HEK293 (cell line): Measurements from ENCODE around the gene ZNF775.

ENCODE experiments used
- CTCF ChIA-PET: fragments of 350-600 bp; formaldehyde crosslinking; extraction: SDS; loops from one replicate; lab custom pipeline; 2021; ENCODE audit warnings: antibody characterized with exemption; lab: Yijun Ruan, JAX
- POLR2A ChIA-PET: fragments of 300-600 bp; formaldehyde crosslinking; extraction: SDS; loops from one replicate; lab custom pipeline; 2020; ENCODE audit warnings: antibody characterized with exemption, inconsistent platforms; lab: Yijun Ruan, JAX
- H3K27ac ChIP-seq: fragments of 200-500 bp; sonication (Bioruptor generic); 2 replicates; pipeline ENCODE4 v1.5.1; 2014; ENCODE audit warnings: low read depth, low read length, control low read depth, inconsistent platforms; ENCODE audit errors: extremely low read depth
- H3K36me3 ChIP-seq, 2 experiments: fragments of 200-500 bp in 1 of 2; sonication (Bioruptor generic) in 1 of 2; 1 replicate in 1 of 2; 2 replicates in 1 of 2; pipeline ENCODE4 v1.5.1; 2014 to 2017; ENCODE audit warnings: inconsistent platforms in 2 of 2, low read length in 2 of 2; ENCODE audit not compliant: control insufficient read depth in 2 of 2, insufficient read depth in 1 of 2
- H3K4me1 ChIP-seq: fragments of 200-500 bp; sonication (Bioruptor generic); 2 replicates; pipeline ENCODE4 v1.5.1; 2014; ENCODE audit warnings: mild to moderate bottlenecking, low read length, inconsistent platforms; ENCODE audit not compliant: control insufficient read depth, insufficient read depth
- H3K4me3 ChIP-seq: 2 replicates; pipeline ENCODE4 v1.5.1; 2011; ENCODE audit warnings: low read depth, mild to moderate bottlenecking, control low read depth, low read length, moderate library complexity
- H3K9me3 ChIP-seq: fragments of 200-500 bp; sonication (Bioruptor generic); 2 replicates; pipeline ENCODE4 v1.5.1; 2014; ENCODE audit warnings: low read depth, low read length, inconsistent platforms; ENCODE audit not compliant: control insufficient read depth, insufficient read depth
- BCL11A ChIP-seq: fragments of 450-650 bp; formaldehyde crosslinking; IDR thresholded peaks from 2 replicates; pipeline ENCODE4 v1.5.1; 2016; ENCODE audit warnings: low read depth, missing biosample characterization, missing genetic modification characterization
- EGR2 ChIP-seq: fragments of 450-650 bp; formaldehyde crosslinking; IDR thresholded peaks from 2 replicates; pipeline ENCODE4 v1.5.1; 2016; ENCODE audit warnings: low read depth, missing biosample characterization, missing genetic modification characterization
- GLIS1 ChIP-seq: fragments of 450-650 bp; formaldehyde crosslinking; IDR thresholded peaks from 2 replicates; pipeline ENCODE4 v1.5.1; 2016; ENCODE audit warnings: missing biosample characterization, missing genetic modification characterization
- KLF10 ChIP-seq: fragments of 450-650 bp; IDR thresholded peaks from 2 replicates; pipeline ENCODE4 v1.5.1; 2018; ENCODE audit warnings: missing biosample characterization, mild to moderate bottlenecking, missing genetic modification characterization
- SCRT2 ChIP-seq: fragments of 450-650 bp; formaldehyde crosslinking; IDR thresholded peaks from 2 replicates; pipeline ENCODE4 v1.5.1; 2016; ENCODE audit warnings: missing biosample characterization, missing genetic modification characterization
- TCF7L2 ChIP-seq: IDR thresholded peaks from 2 replicates; pipeline ENCODE4 v1.6.1; 2011; ENCODE audit warnings: low read depth, mild to moderate bottlenecking, inconsistent platforms, low read length, moderate library complexity, borderline replicate concordance
- ZFP37 ChIP-seq: fragments of 450-650 bp; formaldehyde crosslinking; IDR thresholded peaks from 2 replicates; pipeline ENCODE4 v1.5.1; 2016; ENCODE audit warnings: missing biosample characterization, missing genetic modification characterization
- ZNF157 ChIP-seq: fragments of 450-650 bp; formaldehyde crosslinking; IDR thresholded peaks from 2 replicates; pipeline ENCODE4 v1.5.1; 2016; ENCODE audit warnings: missing biosample characterization, missing genetic modification characterization
- ZNF324 ChIP-seq: fragments of 450-650 bp; formaldehyde crosslinking; IDR thresholded peaks from 2 replicates; pipeline ENCODE4 v1.5.1; 2016; ENCODE audit warnings: missing biosample characterization, missing genetic modification characterization
- ZNF350 ChIP-seq: fragments of 450-650 bp; formaldehyde crosslinking; IDR thresholded peaks from 2 replicates; pipeline ENCODE4 v1.5.0; 2017; ENCODE audit warnings: missing biosample characterization, mild to moderate bottlenecking, missing genetic modification characterization
- ZNF366 ChIP-seq: fragments of 450-650 bp; formaldehyde crosslinking; conservative IDR thresholded peaks from 2 replicates; pipeline ENCODE4 v1.5.1; 2016; ENCODE audit warnings: missing biosample characterization, missing genetic modification characterization
- ZNF48 ChIP-seq: fragments of 450-650 bp; formaldehyde crosslinking; IDR thresholded peaks from 2 replicates; pipeline ENCODE4 v1.5.1; 2016; ENCODE audit warnings: missing biosample characterization, missing genetic modification characterization
- ZNF521 ChIP-seq: fragments of 450-650 bp; formaldehyde crosslinking; IDR thresholded peaks from 2 replicates; pipeline ENCODE4 v1.5.1; 2017; ENCODE audit warnings: missing biosample characterization, mild to moderate bottlenecking, missing genetic modification characterization
- ZNF548 ChIP-seq: fragments of 450-650 bp; formaldehyde crosslinking; IDR thresholded peaks from 2 replicates; pipeline ENCODE4 v1.5.1; 2016; ENCODE audit warnings: missing biosample characterization, missing genetic modification characterization
- ZNF670 ChIP-seq: fragments of 450-650 bp; formaldehyde crosslinking; IDR thresholded peaks from 2 replicates; pipeline ENCODE4 v1.5.1; 2016; ENCODE audit warnings: missing biosample characterization, missing genetic modification characterization, low read depth
- ZNF791 ChIP-seq: fragments of 450-650 bp; formaldehyde crosslinking; IDR thresholded peaks from 2 replicates; pipeline ENCODE4 v1.5.1; 2016; ENCODE audit warnings: missing biosample characterization, missing genetic modification characterization
- TF ChIP-seq, protein P1 (sequence below): fragments of 450-650 bp; formaldehyde crosslinking; IDR thresholded peaks from 2 replicates; pipeline ENCODE4 v1.5.1; 2016; ENCODE audit warnings: missing biosample characterization, missing genetic modification characterization
- TF ChIP-seq, protein P2 (sequence below): fragments of 450-650 bp; formaldehyde crosslinking; IDR thresholded peaks from 2 replicates; pipeline ENCODE4 v1.5.1; 2016; ENCODE audit warnings: missing biosample characterization, missing genetic modification characterization, low read depth
- TF ChIP-seq, protein P3 (sequence below): fragments of 450-650 bp; formaldehyde crosslinking; IDR thresholded peaks from 2 replicates; pipeline ENCODE4 v1.5.1; 2017; ENCODE audit warnings: missing biosample characterization, missing genetic modification characterization
- TF ChIP-seq, protein P4 (sequence below): fragments of 450-650 bp; formaldehyde crosslinking; IDR thresholded peaks from 2 replicates; pipeline ENCODE4 v1.5.1; 2016; ENCODE audit warnings: missing biosample characterization, missing genetic modification characterization
- TF ChIP-seq, protein P5 (sequence below): fragments of 450-650 bp; formaldehyde crosslinking; IDR thresholded peaks from 2 replicates; pipeline ENCODE4 v1.5.1; 2016; ENCODE audit warnings: missing biosample characterization, missing genetic modification characterization, low read depth

The ZNF775 gene

DNA sequence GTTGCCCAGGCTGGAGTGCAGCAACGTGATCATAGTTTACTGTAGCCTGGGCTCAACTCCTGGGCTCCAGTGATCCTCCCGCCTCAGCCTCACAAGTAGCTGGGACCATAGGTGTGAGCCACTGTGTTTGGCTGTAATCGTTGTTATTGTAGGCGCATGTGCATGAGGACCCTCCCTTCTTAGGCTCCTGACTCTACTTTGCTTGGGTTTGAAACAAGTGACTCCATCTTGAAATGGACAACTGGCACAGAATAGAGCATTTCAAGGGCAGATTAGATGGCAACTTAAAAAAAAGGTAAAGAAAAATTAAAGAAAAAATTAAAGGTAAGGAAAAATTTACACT is 55.9 kb downstream of the ZNF775 start (continued):
- no peak for TF ChIP-seq ZNF548
- TF ChIP-seq, protein P1, sequence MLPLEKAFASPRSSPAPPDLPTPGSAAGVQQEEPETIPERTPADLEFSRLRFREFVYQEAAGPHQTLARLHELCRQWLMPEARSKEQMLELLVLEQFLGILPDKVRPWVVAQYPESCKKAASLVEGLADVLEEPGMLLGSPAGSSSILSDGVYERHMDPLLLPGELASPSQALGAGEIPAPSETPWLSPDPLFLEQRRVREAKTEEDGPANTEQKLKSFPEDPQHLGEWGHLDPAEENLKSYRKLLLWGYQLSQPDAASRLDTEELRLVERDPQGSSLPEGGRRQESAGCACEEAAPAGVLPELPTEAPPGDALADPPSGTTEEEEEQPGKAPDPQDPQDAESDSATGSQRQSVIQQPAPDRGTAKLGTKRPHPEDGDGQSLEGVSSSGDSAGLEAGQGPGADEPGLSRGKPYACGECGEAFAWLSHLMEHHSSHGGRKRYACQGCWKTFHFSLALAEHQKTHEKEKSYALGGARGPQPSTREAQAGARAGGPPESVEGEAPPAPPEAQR (tag by site-specific recombination) = no peak
- no peak for TF ChIP-seq SCRT2 (tag by site-specific recombination)
- no peak for TF ChIP-seq KLF10 (tag by site-specific recombination)
- TF ChIP-seq EGR2 (tag by site-specific recombination) = no peak
- no peak for TF ChIP-seq ZNF324 (tag by site-specific recombination)
- no peak for TF ChIP-seq ZNF521 (tag by site-specific recombination)
- TF ChIP-seq, protein P2, sequence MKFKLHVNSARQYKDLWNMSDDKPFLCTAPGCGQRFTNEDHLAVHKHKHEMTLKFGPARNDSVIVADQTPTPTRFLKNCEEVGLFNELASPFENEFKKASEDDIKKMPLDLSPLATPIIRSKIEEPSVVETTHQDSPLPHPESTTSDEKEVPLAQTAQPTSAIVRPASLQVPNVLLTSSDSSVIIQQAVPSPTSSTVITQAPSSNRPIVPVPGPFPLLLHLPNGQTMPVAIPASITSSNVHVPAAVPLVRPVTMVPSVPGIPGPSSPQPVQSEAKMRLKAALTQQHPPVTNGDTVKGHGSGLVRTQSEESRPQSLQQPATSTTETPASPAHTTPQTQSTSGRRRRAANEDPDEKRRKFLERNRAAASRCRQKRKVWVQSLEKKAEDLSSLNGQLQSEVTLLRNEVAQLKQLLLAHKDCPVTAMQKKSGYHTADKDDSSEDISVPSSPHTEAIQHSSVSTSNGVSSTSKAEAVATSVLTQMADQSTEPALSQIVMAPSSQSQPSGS = no peak
- no peak for TF ChIP-seq ZNF48 (tag by site-specific recombination)
- TF ChIP-seq, protein P3, sequence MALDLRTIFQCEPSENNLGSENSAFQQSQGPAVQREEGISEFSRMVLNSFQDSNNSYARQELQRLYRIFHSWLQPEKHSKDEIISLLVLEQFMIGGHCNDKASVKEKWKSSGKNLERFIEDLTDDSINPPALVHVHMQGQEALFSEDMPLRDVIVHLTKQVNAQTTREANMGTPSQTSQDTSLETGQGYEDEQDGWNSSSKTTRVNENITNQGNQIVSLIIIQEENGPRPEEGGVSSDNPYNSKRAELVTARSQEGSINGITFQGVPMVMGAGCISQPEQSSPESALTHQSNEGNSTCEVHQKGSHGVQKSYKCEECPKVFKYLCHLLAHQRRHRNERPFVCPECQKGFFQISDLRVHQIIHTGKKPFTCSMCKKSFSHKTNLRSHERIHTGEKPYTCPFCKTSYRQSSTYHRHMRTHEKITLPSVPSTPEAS = no peak
- TF ChIP-seq ZNF791 (tag by site-specific recombination) = no peak
- TF ChIP-seq, protein P4, sequence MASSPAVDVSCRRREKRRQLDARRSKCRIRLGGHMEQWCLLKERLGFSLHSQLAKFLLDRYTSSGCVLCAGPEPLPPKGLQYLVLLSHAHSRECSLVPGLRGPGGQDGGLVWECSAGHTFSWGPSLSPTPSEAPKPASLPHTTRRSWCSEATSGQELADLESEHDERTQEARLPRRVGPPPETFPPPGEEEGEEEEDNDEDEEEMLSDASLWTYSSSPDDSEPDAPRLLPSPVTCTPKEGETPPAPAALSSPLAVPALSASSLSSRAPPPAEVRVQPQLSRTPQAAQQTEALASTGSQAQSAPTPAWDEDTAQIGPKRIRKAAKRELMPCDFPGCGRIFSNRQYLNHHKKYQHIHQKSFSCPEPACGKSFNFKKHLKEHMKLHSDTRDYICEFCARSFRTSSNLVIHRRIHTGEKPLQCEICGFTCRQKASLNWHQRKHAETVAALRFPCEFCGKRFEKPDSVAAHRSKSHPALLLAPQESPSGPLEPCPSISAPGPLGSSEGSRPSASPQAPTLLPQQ (tag by site-specific recombination) = no peak
- no peak for TF ChIP-seq GLIS1 (tag by site-specific recombination)
- TF ChIP-seq, all 188 proteins: peak for 0

DNA sequence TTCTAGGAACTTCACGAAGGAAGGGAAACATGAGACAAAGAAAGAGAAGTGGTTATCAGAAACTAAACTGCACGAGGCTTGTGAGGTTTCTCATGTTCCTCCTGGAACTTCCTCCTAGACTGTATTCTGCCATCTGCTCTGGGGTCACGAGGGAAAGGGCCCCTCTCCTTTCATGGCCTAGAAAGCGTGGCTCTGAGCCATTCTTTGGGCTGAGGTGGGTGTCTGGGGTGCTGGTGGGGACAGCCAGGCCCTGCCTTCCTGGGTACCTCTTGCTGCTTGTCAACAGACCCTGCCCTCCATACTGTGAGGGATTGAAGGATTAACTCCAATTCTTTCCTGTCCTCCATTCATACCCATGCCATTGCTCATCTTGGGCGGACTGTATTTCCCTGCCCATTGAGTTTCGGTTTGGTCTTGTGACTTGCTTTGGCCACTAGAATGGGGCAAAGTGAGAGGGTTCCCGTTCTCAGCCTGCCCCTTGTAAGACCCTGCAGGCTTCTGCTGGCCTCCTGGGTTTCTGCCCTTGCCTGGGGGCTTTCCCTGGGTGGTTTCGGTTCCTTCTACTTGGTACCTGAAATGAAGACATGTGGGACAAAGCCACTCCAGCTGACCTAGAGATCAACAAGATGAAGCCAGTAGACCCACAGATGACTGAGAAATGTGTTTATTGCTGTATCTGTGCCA is 56.4 kb downstream of the ZNF775 start:
- Histone ChIP-seq H3K27ac (no peak overlapping the region), H3K4me1 (no peaks in the 10 kb centered on the region), H3K4me3 (no peak overlapping the region), H3K9me3 (no peaks in the 10 kb centered on the region), H3K36me3 (no peaks in the 10 kb centered on the region)
- ChIA-PET POLR2A (no interaction called here), CTCF (no interaction called here)
- TF ChIP-seq ZNF350 = no peak
- no peak for TF ChIP-seq ZNF157 (tag by site-specific recombination)
- TF ChIP-seq ZFP37 = no peak
- no peak for TF ChIP-seq TCF7L2
- no peak for TF ChIP-seq ZNF670 (tag by site-specific recombination)
- no peak for TF ChIP-seq BCL11A (tag by site-specific recombination)
- no peak for TF ChIP-seq ZNF366 (tag by site-specific recombination)
- TF ChIP-seq, protein P4 (tag by site-specific recombination) = no peak
- TF ChIP-seq, protein P5, sequence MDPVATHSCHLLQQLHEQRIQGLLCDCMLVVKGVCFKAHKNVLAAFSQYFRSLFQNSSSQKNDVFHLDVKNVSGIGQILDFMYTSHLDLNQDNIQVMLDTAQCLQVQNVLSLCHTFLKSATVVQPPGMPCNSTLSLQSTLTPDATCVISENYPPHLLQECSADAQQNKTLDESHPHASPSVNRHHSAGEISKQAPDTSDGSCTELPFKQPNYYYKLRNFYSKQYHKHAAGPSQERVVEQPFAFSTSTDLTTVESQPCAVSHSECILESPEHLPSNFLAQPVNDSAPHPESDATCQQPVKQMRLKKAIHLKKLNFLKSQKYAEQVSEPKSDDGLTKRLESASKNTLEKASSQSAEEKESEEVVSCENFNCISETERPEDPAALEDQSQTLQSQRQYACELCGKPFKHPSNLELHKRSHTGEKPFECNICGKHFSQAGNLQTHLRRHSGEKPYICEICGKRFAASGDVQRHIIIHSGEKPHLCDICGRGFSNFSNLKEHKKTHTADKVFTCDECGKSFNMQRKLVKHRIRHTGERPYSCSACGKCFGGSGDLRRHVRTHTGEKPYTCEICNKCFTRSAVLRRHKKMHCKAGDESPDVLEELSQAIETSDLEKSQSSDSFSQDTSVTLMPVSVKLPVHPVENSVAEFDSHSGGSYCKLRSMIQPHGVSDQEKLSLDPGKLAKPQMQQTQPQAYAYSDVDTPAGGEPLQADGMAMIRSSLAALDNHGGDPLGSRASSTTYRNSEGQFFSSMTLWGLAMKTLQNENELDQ (tag by site-specific recombination) = no peak
